PC-3 (cell line): ENCODE measurements around the gene ENTHD1.

Experiments
- EZH2 ChIP-seq: fragments of 300-600 bp; sonication (generic); IDR thresholded peaks from one replicate; pipeline ENCODE4 v1.6.1; 2017; ENCODE audit warnings: antibody characterized with exemption, mild to moderate bottlenecking, low read length; ENCODE audit not compliant: unreplicated experiment
- EZH2phosphoT487 ChIP-seq: fragments of 300-600 bp; sonication (generic); IDR thresholded peaks from 2 replicates; pipeline ENCODE4 v1.6.1; 2018; ENCODE audit warnings: mild to moderate bottlenecking, antibody characterized with exemption, low read length, borderline replicate concordance
- TF ChIP-seq, protein P1 (sequence below): fragments of 300-600 bp; sonication (generic); conservative IDR thresholded peaks from 2 replicates; pipeline ENCODE4 v1.5.1; 2017; ENCODE audit warnings: antibody characterized with exemption, low read depth, mild to moderate bottlenecking, low read length

DNA sequence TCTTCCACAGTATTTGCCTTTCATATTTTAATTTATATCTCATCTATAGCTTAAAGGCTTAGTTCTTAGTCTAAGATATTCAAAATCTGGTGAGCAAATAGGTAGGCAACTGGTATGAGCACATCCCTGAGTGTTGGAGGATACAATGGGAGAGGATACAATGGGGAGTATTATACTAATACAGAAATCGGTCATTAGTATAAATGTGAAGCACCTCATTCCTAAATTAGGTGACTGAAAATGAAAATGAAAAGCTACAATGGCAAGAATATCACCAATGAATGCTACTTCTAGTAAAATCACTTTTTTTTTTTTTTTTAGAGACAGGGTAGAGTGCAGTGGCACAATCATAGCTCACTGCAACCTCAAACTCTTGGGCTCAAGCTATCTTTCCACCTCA, 21.0 kb downstream of the ENTHD1 start:
- TF ChIP-seq EZH2 (no peak), EZH2phosphoT487 (no peak)
- TF ChIP-seq, protein P1, sequence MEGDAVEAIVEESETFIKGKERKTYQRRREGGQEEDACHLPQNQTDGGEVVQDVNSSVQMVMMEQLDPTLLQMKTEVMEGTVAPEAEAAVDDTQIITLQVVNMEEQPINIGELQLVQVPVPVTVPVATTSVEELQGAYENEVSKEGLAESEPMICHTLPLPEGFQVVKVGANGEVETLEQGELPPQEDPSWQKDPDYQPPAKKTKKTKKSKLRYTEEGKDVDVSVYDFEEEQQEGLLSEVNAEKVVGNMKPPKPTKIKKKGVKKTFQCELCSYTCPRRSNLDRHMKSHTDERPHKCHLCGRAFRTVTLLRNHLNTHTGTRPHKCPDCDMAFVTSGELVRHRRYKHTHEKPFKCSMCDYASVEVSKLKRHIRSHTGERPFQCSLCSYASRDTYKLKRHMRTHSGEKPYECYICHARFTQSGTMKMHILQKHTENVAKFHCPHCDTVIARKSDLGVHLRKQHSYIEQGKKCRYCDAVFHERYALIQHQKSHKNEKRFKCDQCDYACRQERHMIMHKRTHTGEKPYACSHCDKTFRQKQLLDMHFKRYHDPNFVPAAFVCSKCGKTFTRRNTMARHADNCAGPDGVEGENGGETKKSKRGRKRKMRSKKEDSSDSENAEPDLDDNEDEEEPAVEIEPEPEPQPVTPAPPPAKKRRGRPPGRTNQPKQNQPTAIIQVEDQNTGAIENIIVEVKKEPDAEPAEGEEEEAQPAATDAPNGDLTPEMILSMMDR: no peak
